SH-SY5Y (cell line): ENCODE measurements around the gene CNNM2.

ENCODE experiments used
- GATA2 ChIP-seq: IDR thresholded peaks from 2 replicates; pipeline ENCODE4 v1.6.1; 2011; ENCODE audit warnings: mild to moderate bottlenecking, low read depth, low read length
- GATA3 ChIP-seq: IDR thresholded peaks from 2 replicates; pipeline ENCODE4 v1.6.1; 2011; ENCODE audit warnings: low read depth, mild to moderate bottlenecking, low read length, moderate library complexity

GRCh38 chr10:103077491-103078308 lies 159.6 kb downstream of the CNNM2 start:
- no peak for TF ChIP-seq GATA2
- TF ChIP-seq GATA3, result no peak
